Endometrium (tissue), 2 donors: ENCODE data around the gene GOLGA2.

Experiments
- FAIRE-seq: peaks from 2 replicates; lab custom pipeline; 2012; peaks lifted over from hg19 to GRCh38; lab: Jason Lieb, UNC
- donor health status: control.
- donor health status: control.

The GOLGA2 gene

GRCh38 chr9:128275198-128276007 is at the start of gene GOLGA2:
Gene GOLGA2, minus strand, starts transcription at chr9:128276007. Its CDS starts 31 bp downstream, at chr9:128275976.
- no peak for FAIRE-seq

- FAIRE-seq = no peak
Observed at GRCh38 chr9:128324401-128324800, 48.6 kb upstream of the GOLGA2 start.

- FAIRE-seq = no peak
Observed at GRCh38 chr9:128323791-128324190, 48.0 kb upstream of the GOLGA2 start.

- FAIRE-seq = no peak
Observed at GRCh38 chr9:128323212-128323730, 47.5 kb upstream of the GOLGA2 start.

GRCh38 chr9:128322404-128323211 is 46.8 kb upstream of the GOLGA2 start, which contains the start of the genes COQ4 and TRUB2:
Gene COQ4, plus strand, starts transcription at chr9:128322839. Its CDS starts 20 bp downstream, at chr9:128322859.
Gene TRUB2, minus strand, starts transcription at chr9:128322447. Its CDS starts 39 bp downstream, at chr9:128322408.
- FAIRE-seq = no peak

- FAIRE-seq = no peak
Observed at GRCh38 chr9:128321879-128322403, 46.1 kb upstream of the GOLGA2 start.

- FAIRE-seq = no peak
Observed at GRCh38 chr9:128321343-128321742, 45.5 kb upstream of the GOLGA2 start.

- no peak for FAIRE-seq
Observed at GRCh38 chr9:128317629-128318028, 41.8 kb upstream of the GOLGA2 start.

GRCh38 chr9:128316421-128316820 is 40.6 kb upstream of the GOLGA2 start:
- no peak for FAIRE-seq

GRCh38 chr9:128314697-128315096 is 38.9 kb upstream of the GOLGA2 start:
- no peak for FAIRE-seq

GRCh38 chr9:128310461-128310860 is 34.7 kb upstream of the GOLGA2 start:
- FAIRE-seq = no peak

- no peak for FAIRE-seq
Observed at GRCh38 chr9:128309551-128309950, 33.7 kb upstream of the GOLGA2 start.

- FAIRE-seq = no peak
Observed at GRCh38 chr9:128304971-128305288, 29.1 kb upstream of the GOLGA2 start.

- FAIRE-seq = no peak
Observed at GRCh38 chr9:128304136-128304970, 28.5 kb upstream of the GOLGA2 start.

GRCh38 chr9:128298535-128299482 is 23.0 kb upstream of the GOLGA2 start:
- no peak for FAIRE-seq

GRCh38 chr9:128297221-128297773 is 21.5 kb upstream of the GOLGA2 start:
- no peak for FAIRE-seq

- no peak for FAIRE-seq
Observed at GRCh38 chr9:128296340-128297220, 20.8 kb upstream of the GOLGA2 start.

GRCh38 chr9:128294142-128294541 is 18.3 kb upstream of the GOLGA2 start:
- no peak for FAIRE-seq

GRCh38 chr9:128293091-128293490 is 17.3 kb upstream of the GOLGA2 start:
- no peak for FAIRE-seq
